T-cell (primary cell): Measurements from ENCODE around the gene SAC3D1. TPM values are rescaled to one million over a fixed set of nuclear protein-coding genes. Genes with fewer than 3 reads are reported as not detected.
A peak's percentile ranks its signal among the peaks of the same experiment; 100 is the strongest.

Experiments used
- ATAC-seq, 4 experiments: fragments of 200-7000 bp in 3 of 4; fragments of 150-1000 bp in 1 of 4; cut with Tn5 transposase; replicated peaks in 1 of 4; 1 replicate in 3 of 4; 2 replicates in 1 of 4; pipeline ENCODE4 v1.10.0; 2021; ENCODE audit warnings: moderate library complexity in 3 of 4, mild to moderate bottlenecking in 2 of 4, moderate number of reproducible peaks in 1 of 4
- CTCF ChIA-PET, 2 donors: fragments of 300-600 bp; sonication (Branson Sonifier 250); formaldehyde crosslinking; loops; one replicate each; lab custom pipeline; 2022; ENCODE audit warnings: antibody characterized with exemption in 2 of 2; lab: Charles Lee
- POLR2A ChIA-PET, 2 donors: fragments of 300-600 bp; sonication (Branson Sonifier 250); formaldehyde crosslinking; loops; one replicate each; lab custom pipeline; 2022; ENCODE audit warnings: antibody characterized with exemption in 2 of 2; lab: Charles Lee
- DNase-seq, 35 experiments: peaks; one replicate each; pipeline versions ENCODE4 v3.0.0 to v3.0.0-alpha.2; 2013 to 2023
- H3K27ac ChIP-seq: one replicate; pipeline ENCODE4 v1.5.1; 2013; ENCODE audit warnings: low read length
- H3K27me3 ChIP-seq, 2 experiments: replicated peaks in 1 of 2; 1 replicate in 1 of 2; 2 replicates in 1 of 2; pipeline versions ENCODE4 v1.6.1 to v1.7.0; 2013; ENCODE audit warnings: low read length in 1 of 2, mixed read lengths in 1 of 2; ENCODE audit not compliant: control insufficient read depth in 2 of 2, insufficient read depth in 2 of 2; ENCODE audit errors: extremely low read depth in 1 of 2
- H3K36me3 ChIP-seq, 2 donors: 1 replicate in 1 of 2; 2 replicates in 1 of 2; pipeline versions ENCODE4 v1.6.1 to v1.7.0; 2013; ENCODE audit warnings: low read length in 1 of 2; ENCODE audit not compliant: control insufficient read depth in 2 of 2, insufficient read depth in 1 of 2; ENCODE audit errors: extremely low read depth in 1 of 2
- H3K4me1 ChIP-seq, 2 experiments: 1 replicate in 1 of 2; 2 replicates in 1 of 2; pipeline versions ENCODE4 v1.6.1 to v1.7.0; 2013; ENCODE audit warnings: low read length in 2 of 2, mixed read lengths in 1 of 2; ENCODE audit not compliant: insufficient read depth in 2 of 2, control insufficient read depth in 1 of 2; ENCODE audit errors: extremely low read depth in 1 of 2
- H3K4me3 ChIP-seq, 2 donors: 1 replicate in 1 of 2; 2 replicates in 1 of 2; pipeline versions ENCODE4 v1.5.1 to v1.7.0; 2013; ENCODE audit warnings: mild to moderate bottlenecking in 2 of 2, low read length in 1 of 2, moderate library complexity in 1 of 2; ENCODE audit not compliant: control insufficient read depth in 1 of 2; ENCODE audit errors: extremely low read depth in 1 of 2
- H3K9me3 ChIP-seq: 2 replicates; pipeline ENCODE4 v1.7.0; 2013
- H3K27ac Mint-ChIP-seq, 2 donors: one replicate each; pipeline ENCODE4 v1.8.0; 2020 to 2021; ENCODE audit warnings: mild to moderate bottlenecking in 2 of 2, mixed read lengths in 2 of 2
- H3K27me3 Mint-ChIP-seq, 2 donors: one replicate each; pipeline ENCODE4 v1.8.0; 2021 to 2022; ENCODE audit warnings: mixed read lengths in 2 of 2
- H3K36me3 Mint-ChIP-seq: one replicate; pipeline ENCODE4 v1.8.0; 2021; ENCODE audit warnings: mixed read lengths
- H3K4me1 Mint-ChIP-seq, 3 donors: one replicate each; pipeline ENCODE4 v1.8.0; 2020 to 2022; ENCODE audit warnings: mixed read lengths in 3 of 3, mild to moderate bottlenecking in 1 of 3
- H3K4me3 Mint-ChIP-seq, 3 donors: one replicate each; pipeline ENCODE4 v1.8.0; 2020 to 2022; ENCODE audit warnings: mild to moderate bottlenecking in 3 of 3, mixed read lengths in 3 of 3, moderate library complexity in 3 of 3
- H3K9me3 Mint-ChIP-seq, 3 donors: one replicate each; pipeline ENCODE4 v1.8.0; 2020 to 2022; ENCODE audit warnings: mixed read lengths in 3 of 3
- WGBS: methylation state at CpG from one replicate; pipeline ENCODE4 v1.1.5; 2013; ENCODE audit warnings: missing lambda C conversion rate; ENCODE audit not compliant: insufficient coverage; 5-methylcytosine and 5-hydroxymethylcytosine counted together
- total RNA-seq, 35 experiments: library from RNA in 6 of 35; stranded (reverse) in 6 of 35; fragments of 120-200 nt in 1 of 35; gene quantifications; one replicate each; pipeline versions ENCODE4 v1.2.1 to v1.2.4 and lab custom pipeline; 2013 to 2026

Gene SAC3D1
- total RNA-seq, 5 donors from 2014 or later (not counting 1 experiment from before 2014, with no cell fraction given): 3.1 to 16.9 (median 14.5) TPM

DNA sequence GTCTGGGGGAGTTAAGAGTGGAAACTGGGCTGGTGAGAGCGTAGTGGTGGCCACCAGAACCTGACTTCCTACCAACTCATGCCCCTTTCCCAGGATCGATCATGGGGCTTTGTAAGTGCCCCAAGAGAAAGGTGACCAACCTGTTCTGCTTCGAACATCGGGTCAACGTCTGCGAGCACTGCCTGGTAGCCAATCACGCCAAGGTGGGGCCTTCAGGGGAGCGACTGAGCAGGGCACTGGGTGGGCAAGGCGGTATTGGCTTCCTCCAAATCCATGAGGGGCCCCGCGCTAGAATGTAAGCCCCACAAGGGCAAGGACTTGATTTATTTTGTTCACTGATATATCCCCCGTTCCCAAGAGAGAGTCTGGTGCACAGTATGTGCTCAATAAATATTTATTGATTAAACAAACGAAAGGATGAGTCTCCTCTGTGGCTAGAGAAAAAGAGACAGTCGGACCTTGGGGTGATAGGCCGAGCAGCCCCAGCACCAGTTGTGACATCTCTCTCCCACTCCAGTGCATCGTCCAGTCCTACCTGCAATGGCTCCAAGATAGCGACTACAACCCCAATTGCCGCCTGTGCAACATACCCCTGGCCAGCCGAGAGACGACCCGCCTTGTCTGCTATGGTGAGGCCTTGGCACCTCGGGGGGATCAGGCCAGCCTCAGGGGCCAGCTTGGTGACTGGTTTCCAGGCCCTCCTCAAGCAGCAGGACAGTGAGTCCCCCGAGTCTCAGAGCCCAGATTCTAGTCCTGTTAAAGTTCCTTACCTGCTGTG, 43.8 kb downstream of the SAC3D1 start:
- H3K9me3 Mint-ChIP-seq: no peaks in the 10 kb centered on the region
- H3K27me3 ChIP-seq: no peaks in the 10 kb centered on the region
- DNase-seq: no peak
- peaks cover 11 to 22% of the 10 kb centered on the region in 2 experiments for H3K4me1 ChIP-seq
- ChIA-PET CTCF (interaction anchor here in 1 of 2 donors (0.8 kb wide), 1 partner anchor 72 kb away, joined by 3 read pairs; no protein-coding TSS in a partner anchor), POLR2A (interaction anchor here in 1 of 2 donors (0.5 kb wide), 1 partner anchor 14 kb away, joined by 4 read pairs; no protein-coding TSS in a partner anchor)
- H3K27ac ChIP-seq: peak overlapping the region; percentile 92
- H3K27me3 Mint-ChIP-seq: no peaks in the 10 kb centered on the region
- peak overlapping the region; percentile 88 to 93 (median 89) for H3K4me3 Mint-ChIP-seq
- H3K36me3 Mint-ChIP-seq: peaks cover 20% of the 10 kb centered on the region
- 60% methylated on average over 19 of the region's 23 CpGs for WGBS
- H3K27ac Mint-ChIP-seq: peak overlapping the region; percentile 96
- H3K9me3 ChIP-seq: no peaks in the 10 kb centered on the region
- peak overlapping the region; percentile 83 to 89 for H3K4me3 ChIP-seq
- H3K36me3 ChIP-seq: peaks cover 15 to 38% of the 10 kb centered on the region in 2 donors
- ATAC-seq: no peak
- H3K4me1 Mint-ChIP-seq: peaks cover 26 to 34% (median 30%) of the 10 kb centered on the region in 3 donors

GRCh38 chr11:65085446-65085845, 44.4 kb downstream of the SAC3D1 start:
- ChIA-PET CTCF (interaction anchor here in 1 of 2 donors (0.8 kb wide), 1 partner anchor 72 kb away, joined by 3 read pairs; no protein-coding TSS in a partner anchor), POLR2A (interaction anchor here in 1 of 2 donors (0.5 kb wide), 1 partner anchor 13 kb away, joined by 4 read pairs; no protein-coding TSS in a partner anchor)
- no peaks in the 10 kb centered on the region for H3K27me3 Mint-ChIP-seq
- peaks cover 20% of the 10 kb centered on the region for H3K36me3 Mint-ChIP-seq
- peak overlapping the region; percentile 88 to 93 (median 89) for H3K4me3 Mint-ChIP-seq
- Histone ChIP-seq H3K36me3 (peaks cover 15 to 38% of the 10 kb centered on the region in 2 donors), H3K4me1 (peaks cover 11 to 22% of the 10 kb centered on the region in 2 experiments), H3K27ac (no peak overlapping the region), H3K27me3 (no peaks in the 10 kb centered on the region), H3K9me3 (no peaks in the 10 kb centered on the region), H3K4me3 (no peak overlapping the region)
- DNase-seq (no peak), ATAC-seq (no peak)
- H3K27ac Mint-ChIP-seq: peak overlapping the region; percentile 30 to 55
- WGBS: no CpG with 5 or more reads among the region's 4 CpGs
- H3K4me1 Mint-ChIP-seq: peaks cover 26 to 34% (median 30%) of the 10 kb centered on the region in 3 donors
- H3K9me3 Mint-ChIP-seq: no peaks in the 10 kb centered on the region

DNA sequence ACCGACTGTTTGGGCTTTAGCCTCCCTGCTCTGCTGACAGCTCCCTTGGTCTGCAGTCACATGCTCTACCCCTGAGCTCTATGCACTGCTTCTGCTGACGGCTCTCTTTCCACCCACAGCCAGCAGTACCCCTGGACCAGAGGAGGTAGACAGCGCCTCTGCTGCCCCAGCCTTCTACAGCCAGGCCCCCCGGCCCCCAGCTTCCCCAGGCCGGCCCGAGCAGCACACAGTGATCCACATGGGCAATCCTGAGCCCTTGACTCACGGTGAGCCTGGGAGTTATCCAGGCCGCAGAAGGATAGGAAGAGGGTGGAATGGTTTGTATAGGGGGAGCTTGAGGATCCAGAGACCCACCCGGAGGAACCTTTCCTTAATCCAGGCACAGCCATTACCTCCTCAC, 45.8 kb downstream of the SAC3D1 start:
- Mint-ChIP-seq H3K27me3 (no peaks in the 10 kb centered on the region), H3K36me3 (peaks cover 20% of the 10 kb centered on the region), H3K4me3 (peak overlapping the region in 1 of 3 donors; percentile 45), H3K4me1 (peaks cover 26 to 34% (median 30%) of the 10 kb centered on the region in 3 donors), H3K9me3 (no peaks in the 10 kb centered on the region), H3K27ac (no peak overlapping the region)
- Histone ChIP-seq H3K9me3 (no peaks in the 10 kb centered on the region), H3K4me3 (no peak overlapping the region), H3K4me1 (peaks cover 11 to 22% of the 10 kb centered on the region in 2 experiments), H3K27ac (no peak overlapping the region), H3K36me3 (peaks cover 15 to 38% of the 10 kb centered on the region in 2 donors), H3K27me3 (no peaks in the 10 kb centered on the region)
- no peak for DNase-seq
- 94% methylated on average over 4 of the region's 9 CpGs for WGBS
- ATAC-seq: no peak
- POLR2A ChIA-PET: interaction anchor here (0.6 kb wide), 2 partner anchors 80 to 207 kb away, joined by 3 to 4 read pairs; no protein-coding TSS in a partner anchor
- CTCF ChIA-PET: interaction anchor here in 1 of 2 donors (0.5 kb wide), 1 partner anchor 260 kb away, joined by 3 read pairs; no protein-coding TSS in a partner anchor

DNA sequence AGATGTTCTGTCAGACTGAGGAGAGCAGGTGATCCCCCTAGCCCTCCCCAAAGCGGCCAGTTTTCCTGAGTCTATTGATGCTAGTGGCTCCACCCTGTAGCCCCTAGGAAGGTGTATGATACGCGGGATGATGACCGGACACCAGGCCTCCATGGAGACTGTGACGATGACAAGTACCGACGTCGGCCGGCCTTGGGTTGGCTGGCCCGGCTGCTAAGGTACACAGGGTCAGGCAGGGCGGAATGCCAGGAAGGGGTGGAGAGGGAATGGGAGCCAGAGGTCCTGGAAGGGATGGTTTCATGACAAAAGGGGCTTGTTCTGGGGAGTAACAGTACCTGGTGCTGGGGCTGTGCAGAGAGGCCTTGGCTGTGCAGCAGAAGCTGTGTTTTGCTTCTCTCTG, 46.2 kb downstream of the SAC3D1 start:
- Mint-ChIP-seq H3K4me3 (no peak overlapping the region), H3K4me1 (peaks cover 26 to 34% (median 30%) of the 10 kb centered on the region in 3 donors), H3K9me3 (no peaks in the 10 kb centered on the region), H3K27me3 (no peaks in the 10 kb centered on the region), H3K27ac (no peak overlapping the region), H3K36me3 (peaks cover 20% of the 10 kb centered on the region)
- POLR2A ChIA-PET: no interaction called here
- DNase-seq: no peak
- Histone ChIP-seq H3K4me3 (no peak overlapping the region), H3K36me3 (peaks cover 15 to 38% of the 10 kb centered on the region in 2 donors), H3K27ac (no peak overlapping the region), H3K9me3 (no peaks in the 10 kb centered on the region), H3K27me3 (no peaks in the 10 kb centered on the region), H3K4me1 (peaks cover 11 to 22% of the 10 kb centered on the region in 2 experiments)
- CTCF ChIA-PET: no interaction called here
- ATAC-seq: no peak
- 96% methylated on average over 11 of the region's 11 CpGs for WGBS

DNA sequence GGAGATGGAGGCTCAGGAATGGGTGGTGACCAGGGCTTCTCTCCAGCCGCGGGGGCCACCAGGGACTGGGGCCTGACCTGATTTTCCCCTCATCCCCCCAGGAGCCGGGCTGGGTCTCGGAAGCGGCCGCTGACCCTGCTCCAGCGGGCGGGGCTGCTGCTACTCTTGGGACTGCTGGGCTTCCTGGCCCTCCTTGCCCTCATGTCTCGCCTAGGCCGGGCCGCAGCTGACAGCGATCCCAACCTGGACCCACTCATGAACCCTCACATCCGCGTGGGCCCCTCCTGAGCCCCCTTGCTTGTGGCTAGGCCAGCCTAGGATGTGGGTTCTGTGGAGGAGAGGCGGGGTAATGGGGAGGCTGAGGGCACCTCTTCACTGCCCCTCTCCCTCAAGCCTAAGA, 46.8 kb downstream of the SAC3D1 start:
- no peak overlapping the region for H3K27ac Mint-ChIP-seq
- CTCF ChIA-PET: no interaction called here
- POLR2A ChIA-PET: no interaction called here

GRCh38 chr11:65089621-65090020, 48.6 kb downstream of the SAC3D1 start:
- no peaks in the 10 kb centered on the region for H3K9me3 ChIP-seq
- Mint-ChIP-seq H3K9me3 (no peaks in the 10 kb centered on the region), H3K36me3 (peaks cover 20% of the 10 kb centered on the region), H3K27ac (no peak overlapping the region), H3K27me3 (no peaks in the 10 kb centered on the region), H3K4me1 (peaks cover 14 to 15% (median 14%) of the 10 kb centered on the region in 3 donors), H3K4me3 (no peak overlapping the region)
- no peak for ATAC-seq
- WGBS: 100% methylated on average over 2 of the region's 4 CpGs
- no peak overlapping the region for H3K4me3 ChIP-seq
- CTCF ChIA-PET: interaction anchor here in 1 of 2 donors (0.6 kb wide), 1 partner anchor 61 kb away, joined by 6 read pairs; no protein-coding TSS in a partner anchor
- POLR2A ChIA-PET: no interaction called here
- no peak overlapping the region for H3K27ac ChIP-seq
- no peak for DNase-seq
- peaks cover 3 to 10% of the 10 kb centered on the region in 2 experiments for H3K4me1 ChIP-seq
- H3K36me3 ChIP-seq: peaks cover 15 to 38% of the 10 kb centered on the region in 2 donors
- H3K27me3 ChIP-seq: no peaks in the 10 kb centered on the region

More for the DNA sequence above, 46.8 kb downstream of the SAC3D1 start:
- WGBS: 100% methylated on average over 2 of the region's 15 CpGs
- Mint-ChIP-seq H3K27me3 (no peaks in the 10 kb centered on the region), H3K4me3 (no peak overlapping the region), H3K36me3 (peaks cover 20% of the 10 kb centered on the region), H3K4me1 (peaks cover 26 to 32% (median 29%) of the 10 kb centered on the region in 3 donors), H3K9me3 (no peaks in the 10 kb centered on the region)
- Histone ChIP-seq H3K27me3 (no peaks in the 10 kb centered on the region), H3K9me3 (no peaks in the 10 kb centered on the region), H3K4me3 (no peak overlapping the region), H3K4me1 (peaks cover 11 to 22% of the 10 kb centered on the region in 2 experiments), H3K36me3 (peaks cover 15 to 38% of the 10 kb centered on the region in 2 donors), H3K27ac (no peak overlapping the region)
- DNase-seq (no peak), ATAC-seq (no peak)
